MM.1S (cell line): ENCODE data around the gene RBMS3.

Experiments
- CTCF ChIP-seq: fragments of 300-600 bp; sonication (generic); IDR thresholded peaks from 2 replicates; pipeline ENCODE4 v1.5.1; 2016; ENCODE audit warnings: antibody characterized with exemption, low read length, mixed read lengths
- EZH2 ChIP-seq: fragments of 300-600 bp; sonication (generic); optimal IDR thresholded peaks from 2 replicates; pipeline ENCODE3; 2017; ENCODE audit warnings: low read depth, mild to moderate bottlenecking, antibody characterized with exemption, low read length, mixed read lengths

GRCh38 chr3:29463304-29463703, 182.4 kb downstream of the RBMS3 start:
- no peak for TF ChIP-seq CTCF
- no peak for TF ChIP-seq EZH2
